ENCODE results near the gene ZNF524.

DNA sequence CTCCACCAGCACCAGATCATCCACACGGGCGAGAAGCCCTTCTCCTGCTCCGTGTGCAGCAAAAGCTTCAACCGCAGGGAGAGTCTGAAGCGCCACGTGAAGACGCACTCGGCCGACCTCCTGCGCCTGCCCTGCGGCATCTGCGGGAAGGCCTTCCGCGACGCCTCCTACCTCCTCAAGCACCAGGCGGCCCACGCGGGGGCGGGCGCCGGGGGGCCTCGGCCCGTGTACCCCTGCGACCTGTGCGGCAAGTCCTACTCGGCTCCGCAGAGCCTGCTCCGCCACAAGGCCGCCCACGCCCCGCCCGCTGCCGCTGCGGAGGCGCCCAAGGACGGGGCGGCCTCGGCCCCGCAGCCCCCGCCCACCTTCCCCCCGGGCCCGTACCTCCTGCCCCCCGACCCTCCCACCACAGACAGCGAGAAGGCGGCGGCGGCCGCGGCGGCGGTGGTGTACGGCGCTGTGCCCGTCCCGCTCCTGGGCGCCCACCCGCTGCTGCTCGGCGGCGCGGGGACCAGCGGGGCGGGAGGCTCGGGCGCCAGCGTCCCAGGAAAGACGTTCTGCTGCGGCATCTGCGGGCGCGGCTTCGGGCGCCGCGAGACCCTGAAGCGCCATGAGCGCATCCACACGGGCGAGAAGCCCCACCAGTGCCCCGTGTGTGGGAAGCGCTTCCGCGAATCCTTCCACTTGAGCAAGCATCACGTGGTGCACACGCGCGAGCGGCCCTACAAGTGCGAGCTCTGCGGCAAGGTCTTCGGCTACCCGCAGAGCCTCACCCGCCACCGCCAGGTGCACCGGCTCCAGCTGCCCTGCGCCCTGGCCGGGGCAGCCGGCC, 14.8 kb downstream of the ZNF524 start:
- TF ChIP-seq, protein P1, sequence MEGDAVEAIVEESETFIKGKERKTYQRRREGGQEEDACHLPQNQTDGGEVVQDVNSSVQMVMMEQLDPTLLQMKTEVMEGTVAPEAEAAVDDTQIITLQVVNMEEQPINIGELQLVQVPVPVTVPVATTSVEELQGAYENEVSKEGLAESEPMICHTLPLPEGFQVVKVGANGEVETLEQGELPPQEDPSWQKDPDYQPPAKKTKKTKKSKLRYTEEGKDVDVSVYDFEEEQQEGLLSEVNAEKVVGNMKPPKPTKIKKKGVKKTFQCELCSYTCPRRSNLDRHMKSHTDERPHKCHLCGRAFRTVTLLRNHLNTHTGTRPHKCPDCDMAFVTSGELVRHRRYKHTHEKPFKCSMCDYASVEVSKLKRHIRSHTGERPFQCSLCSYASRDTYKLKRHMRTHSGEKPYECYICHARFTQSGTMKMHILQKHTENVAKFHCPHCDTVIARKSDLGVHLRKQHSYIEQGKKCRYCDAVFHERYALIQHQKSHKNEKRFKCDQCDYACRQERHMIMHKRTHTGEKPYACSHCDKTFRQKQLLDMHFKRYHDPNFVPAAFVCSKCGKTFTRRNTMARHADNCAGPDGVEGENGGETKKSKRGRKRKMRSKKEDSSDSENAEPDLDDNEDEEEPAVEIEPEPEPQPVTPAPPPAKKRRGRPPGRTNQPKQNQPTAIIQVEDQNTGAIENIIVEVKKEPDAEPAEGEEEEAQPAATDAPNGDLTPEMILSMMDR (IDR thresholded peaks at IDR 0.05): no peak
- TF ChIP-seq EP300 (IDR thresholded peaks at IDR 0.05): no peak
- no peak for TF ChIP-seq POLR2A (IDR thresholded peaks at IDR 0.05)

All from tibial nerve (tissue), 4 donors.